GM12878 (cell line): ENCODE results near the gene LARGE1. TPM values are rescaled to one million over a fixed set of nuclear protein-coding genes. Genes with fewer than 3 reads are reported as not detected.

Experiments used
- ASH2L ChIP-seq: fragments of 300-600, 200-600 bp; sonication (generic); IDR thresholded peaks from 2 replicates; pipeline ENCODE4 v1.6.1; 2017; ENCODE audit warnings: low read depth, mild to moderate bottlenecking, borderline replicate concordance
- E2F4 ChIP-seq: IDR thresholded peaks from 2 replicates; pipeline ENCODE4 v1.6.1; 2012; ENCODE audit warnings: low read depth, low read length, improper control_type of control experiment
- HDGF ChIP-seq: fragments of 450-650 bp; IDR thresholded peaks from 2 replicates; pipeline ENCODE4 v1.6.1; 2016; ENCODE audit warnings: antibody characterized with exemption
- HSF1 ChIP-seq: fragments of 150-350 bp; IDR thresholded peaks from 2 replicates; pipeline ENCODE4 v1.6.1; 2014; ENCODE audit warnings: mild to moderate bottlenecking, low read depth, low read length
- KLF5 ChIP-seq: fragments of 450-650 bp; IDR thresholded peaks from 2 replicates; pipeline ENCODE4 v1.6.1; 2014; ENCODE audit warnings: mild to moderate bottlenecking; ENCODE audit not compliant: partially characterized antibody
- NFYB ChIP-seq: IDR thresholded peaks from 2 replicates; pipeline ENCODE4 v1.6.1; 2011; ENCODE audit warnings: low read depth, mild to moderate bottlenecking, low read length, improper control_type of control experiment, moderate library complexity; ENCODE audit not compliant: insufficient read depth
- STAT1 ChIP-seq: fragments of 450-650 bp; conservative IDR thresholded peaks from 2 replicates; pipeline ENCODE4 v1.6.1; 2014; ENCODE audit warnings: antibody characterized with exemption, mild to moderate bottlenecking
- ZNF592 ChIP-seq: fragments of 450-650 bp; IDR thresholded peaks from 2 replicates; pipeline ENCODE4 v1.6.1; 2017; ENCODE audit warnings: mild to moderate bottlenecking, moderate library complexity
- ZZZ3 ChIP-seq: IDR thresholded peaks from 2 replicates; pipeline ENCODE4 v1.6.1; 2011; ENCODE audit warnings: low read depth; ENCODE audit not compliant: control insufficient read depth, insufficient read length
- polyA plus RNA-seq, 11 experiments: library from polyadenylated mRNA; depleted of rRNA in 4 of 11; unstranded in 6 of 11; stranded (reverse) in 5 of 11; fragments of >200 nt; fragmentation: Nextera tagmentation in 4 of 11; fragmentation: Illumina TruSeq in 1 of 11; extraction: Ambion mirVana in 4 of 11; extraction: Trizol in 1 of 11; gene quantifications; 1 replicate in 1 of 11; 2 replicates in 10 of 11; pipeline versions ENCODE4 v1.2.1 to v1.2.3, GENCODE V29; 2011 to 2016; ENCODE audit warnings: inconsistent platforms in 2 of 11, missing spikeins in 2 of 11, low read depth in 1 of 11
- total RNA-seq, 4 experiments: library from RNA; depleted of rRNA in 3 of 4; stranded (reverse); fragments of >200 nt in 3 of 4; fragmentation: Illumina TruSeq in 1 of 4; extraction: Trizol in 1 of 4; gene quantifications; 2 replicates each; pipeline versions ENCODE4 v1.2.1 to v1.2.3, GENCODE V29; 2013 to 2021

LARGE1 gene
- total and polyA plus RNA-seq, 10 of the 15 experiments (the other 5 are each of a cell fraction or from before 2014, with no cell fraction given), result 3.2 to 41.4 (median 17.3) TPM

GRCh38 chr22:33786149-33786548 is 134.1 kb downstream of the LARGE1 start (continued):
- TF ChIP-seq ZNF592 (no peak), STAT1 (no peak), ASH2L (no peak), E2F4 (no peak), HSF1 (no peak), KLF5 (no peak), HDGF (no peak), NFYB (no peak), ZZZ3 (no peak)
